ENCODE measurements around the gene LDB2. TPM values are rescaled to one million over a fixed set of nuclear protein-coding genes. Genes with fewer than 3 reads are reported as not detected.
A peak's percentile ranks its signal among the peaks of the same experiment; 100 is the strongest.

LDB2 gene
- total and polyA plus RNA-seq, 2 of the 8 experiments (the other 6 are each of a cell fraction or from before 2014, with no cell fraction given) = 57.0 to 140 TPM

DNA sequence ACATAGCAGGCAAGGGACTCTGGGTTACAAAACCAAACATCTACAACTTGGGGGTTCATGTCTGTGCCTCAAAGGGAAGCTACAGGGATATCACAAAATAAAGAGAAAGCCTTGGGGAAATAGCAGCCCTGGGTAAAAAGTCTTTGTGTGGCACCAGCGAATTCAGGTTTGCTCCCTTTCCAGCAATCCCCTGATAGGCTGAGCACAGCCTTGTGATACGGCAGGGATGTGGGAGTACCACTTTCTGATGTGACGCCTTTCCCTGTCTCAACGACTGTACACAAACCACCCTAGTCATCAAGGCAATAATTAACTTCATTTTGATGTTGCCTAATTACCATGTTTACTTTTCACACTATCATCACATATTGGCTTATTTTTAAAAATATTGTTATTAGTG, 164.9 kb downstream of the LDB2 start:
- no peaks in the 10 kb centered on the region for H3K27me3 ChIP-seq (replicated peaks in 1 of 4; ENCODE audit: control insufficient read depth in 3 of 4, extremely low read depth in 1 of 4, insufficient read depth in 3 of 4, low read length in 3 of 4)
- H3K4me1 ChIP-seq (replicated peaks in 1 of 4; ENCODE audit: control insufficient read depth in 3 of 4, insufficient read depth in 4 of 4, low read length in 3 of 4) = peaks cover 4 to 13% (median 12%) of the 10 kb centered on the region in 4 experiments; a peak in 6 of 7 replicates
- H3K9ac ChIP-seq (replicated peaks in 1 of 4; ENCODE audit: extremely low read depth in 1 of 4, low read depth in 3 of 4, low read length in 3 of 4) = no peak overlapping the region
- no peak overlapping the region for H3K23ac ChIP-seq (ENCODE audit: insufficient read length)
- ChIA-PET CTCF (ENCODE audit: partially characterized antibody) (no interaction called here), POLR2A (ENCODE audit: partially characterized antibody) (interaction anchor here (1.6 kb wide), 1 partner anchor 8 kb away, joined by 5 read pairs; no protein-coding TSS in a partner anchor)
- H2BK5ac ChIP-seq (ENCODE audit: low read depth, low read length) = no peak overlapping the region
- H2BK20ac ChIP-seq (ENCODE audit: low read length) = 0 out of 2 replicates have a peak overlapping the region, but pooled peaks have one; percentile 6
- H3K36me3 ChIP-seq (ENCODE audit: control insufficient read depth in 2 of 4, insufficient read depth in 4 of 4, low read length in 3 of 4) = no peaks in the 10 kb centered on the region
- H3K23me2 ChIP-seq (ENCODE audit: low read depth, low read length) = no peaks in the 10 kb centered on the region
- TF ChIP-seq, protein P1, sequence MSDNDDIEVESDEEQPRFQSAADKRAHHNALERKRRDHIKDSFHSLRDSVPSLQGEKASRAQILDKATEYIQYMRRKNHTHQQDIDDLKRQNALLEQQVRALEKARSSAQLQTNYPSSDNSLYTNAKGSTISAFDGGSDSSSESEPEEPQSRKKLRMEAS (IDR thresholded peaks at IDR 0.05) = no peak
- TF ChIP-seq RNF2 (IDR thresholded peaks at IDR 0.05; ENCODE audit: borderline replicate concordance, low read depth, low read length, missing control alignments, poor library complexity, severe bottlenecking) (no peak), POLR2A (IDR thresholded peaks at IDR 0.05; ENCODE audit: control extremely low read depth in 1 of 2, low read depth in 2 of 2, low read length in 2 of 2) (no peak), TCF12 (IDR thresholded peaks at IDR 0.05; ENCODE audit: low read depth, low read length) (no peak), RAD21 (IDR thresholded peaks at IDR 0.05 in 1 of 2, conservative IDR thresholded peaks at IDR 0.05 in 1 of 2; ENCODE audit: low read depth in 2 of 2, low read length in 2 of 2) (no peak), ZNF274 (IDR thresholded peaks at IDR 0.05; ENCODE audit: borderline replicate concordance, extremely low read depth, low read length) (no peak), POU5F1 (IDR thresholded peaks at IDR 0.05; ENCODE audit: low read depth, low read length) (no peak)
- no peak overlapping the region for H2AFZ ChIP-seq (ENCODE audit: low read length)
- 0 out of 2 replicates have a peak overlapping the region, but pooled peaks have one; percentile 20 for H2AK5ac ChIP-seq (ENCODE audit: low read depth, low read length)
- no peak overlapping the region for H3K4ac ChIP-seq (replicated peaks; ENCODE audit: insufficient read length, low read depth, low read length)
- no peak overlapping the region for H4K5ac ChIP-seq (ENCODE audit: insufficient read length, low read depth, low read length)
- H4K20me1 ChIP-seq (replicated peaks in 1 of 2; ENCODE audit: control insufficient read depth in 1 of 2, insufficient read depth in 2 of 2, low read length in 2 of 2) = no peaks in the 10 kb centered on the region
- no peak overlapping the region for H3K4me3 ChIP-seq (ENCODE audit: extremely low read depth in 1 of 4, insufficient read depth in 2 of 4, low read depth in 3 of 4, low read length in 4 of 4)
- no peak overlapping the region for H4K8ac ChIP-seq (ENCODE audit: extremely low read depth, insufficient read depth, low read length)
- H3K18ac ChIP-seq (ENCODE audit: extremely low read depth, low read length) = no peak overlapping the region
- H3K79me2 ChIP-seq (ENCODE audit: control insufficient read depth in 1 of 2, insufficient read depth in 2 of 2, low read length in 2 of 2) = no peaks in the 10 kb centered on the region; a peak in 1 of 4 replicates
- H3K79me1 ChIP-seq (ENCODE audit: low read depth, low read length) = no peaks in the 10 kb centered on the region
- no peak overlapping the region for H3K4me2 ChIP-seq (ENCODE audit: insufficient read depth in 1 of 2, low read depth in 2 of 2, low read length in 2 of 2)
- no peak overlapping the region for H3K27ac ChIP-seq (ENCODE audit: low read depth, low read length)
- H3K9me3 ChIP-seq (ENCODE audit: insufficient read depth in 2 of 2, low read depth in 1 of 2, low read length in 1 of 2) = no peaks in the 10 kb centered on the region
- no peak overlapping the region for H2BK15ac ChIP-seq (ENCODE audit: low read length)
- H2BK12ac ChIP-seq (ENCODE audit: low read depth, low read length) = no peak overlapping the region
- no peak overlapping the region for H4K91ac ChIP-seq (replicated peaks; ENCODE audit: insufficient read length, low read length)
- H3K56ac ChIP-seq (replicated peaks; ENCODE audit: insufficient read length, low read depth, low read length) = no peak overlapping the region
- DNase-seq (ENCODE audit: low read depth in 1 of 2, low spot score in 2 of 2) = no peak
- H3K14ac ChIP-seq (ENCODE audit: insufficient read length) = no peak overlapping the region
- no peak for FAIRE-seq
- no peak overlapping the region for H2BK120ac ChIP-seq (replicated peaks; ENCODE audit: low read depth, low read length)
- 95% methylated on average over 4 of the region's 4 CpGs; no CpG with 5 or more reads in 1 of the 2 experiments for WGBS, 2 experiments (ENCODE audit: extremely low coverage in 1 of 2, insufficient coverage in 1 of 2, insufficient read length in 1 of 2, insufficient replicate concordance in 2 of 2, low coverage in 1 of 2, low lambda C conversion rate in 2 of 2, missing lambda C conversion rate in 1 of 2)

All from H1 (cell line).